ENCODE results near the gene COL16A1.

Gene COL16A1

DNA sequence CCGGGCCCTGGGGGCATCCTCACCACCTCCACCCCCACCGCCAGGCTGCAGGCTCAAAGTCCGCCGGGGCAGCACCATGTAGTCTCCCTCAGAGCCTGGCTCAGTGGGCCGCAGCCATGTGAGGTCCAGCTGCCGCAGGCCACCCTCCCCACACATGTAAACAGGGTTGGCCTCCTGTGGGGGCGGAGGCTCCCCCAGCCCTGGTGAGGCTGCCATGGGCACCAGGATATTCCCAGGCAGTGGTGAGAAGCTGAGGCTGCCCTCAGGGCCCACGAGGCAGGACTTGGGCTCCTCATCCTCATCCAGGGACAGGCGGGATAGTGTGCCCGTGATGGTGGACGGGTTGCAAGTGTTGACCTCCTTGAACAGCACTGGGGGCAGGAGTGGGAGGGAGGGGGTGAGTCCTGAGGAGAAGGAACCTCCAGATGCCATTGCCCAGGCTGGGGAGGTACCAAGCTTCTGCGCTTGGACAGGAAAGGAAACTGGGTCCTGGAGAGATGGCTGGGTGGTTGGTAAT lies 27.3 kb upstream of the COL16A1 start:
- Histone ChIP-seq H3K9me3 (ENCODE audit: control insufficient read depth, insufficient read depth, low read depth, low read length) (no peaks in the 10 kb centered on the region), H3K27me3 (ENCODE audit: control insufficient read depth, insufficient read depth, low read length) (no peaks in the 10 kb centered on the region), H3K36me3 (ENCODE audit: control insufficient read depth, insufficient read depth, low read length) (0 out of 2 replicates have a peak, but pooled peaks cover 4% of the 10 kb centered on the region), H3K4me3 (ENCODE audit: low read depth, low read length) (no peak overlapping the region), H3K4me1 (ENCODE audit: control insufficient read depth, insufficient read depth, low read length) (no peaks in the 10 kb centered on the region), H3K27ac (ENCODE audit: low read depth, low read length) (no peak overlapping the region), H3K9ac (ENCODE audit: low read length) (no peak overlapping the region)

DNA sequence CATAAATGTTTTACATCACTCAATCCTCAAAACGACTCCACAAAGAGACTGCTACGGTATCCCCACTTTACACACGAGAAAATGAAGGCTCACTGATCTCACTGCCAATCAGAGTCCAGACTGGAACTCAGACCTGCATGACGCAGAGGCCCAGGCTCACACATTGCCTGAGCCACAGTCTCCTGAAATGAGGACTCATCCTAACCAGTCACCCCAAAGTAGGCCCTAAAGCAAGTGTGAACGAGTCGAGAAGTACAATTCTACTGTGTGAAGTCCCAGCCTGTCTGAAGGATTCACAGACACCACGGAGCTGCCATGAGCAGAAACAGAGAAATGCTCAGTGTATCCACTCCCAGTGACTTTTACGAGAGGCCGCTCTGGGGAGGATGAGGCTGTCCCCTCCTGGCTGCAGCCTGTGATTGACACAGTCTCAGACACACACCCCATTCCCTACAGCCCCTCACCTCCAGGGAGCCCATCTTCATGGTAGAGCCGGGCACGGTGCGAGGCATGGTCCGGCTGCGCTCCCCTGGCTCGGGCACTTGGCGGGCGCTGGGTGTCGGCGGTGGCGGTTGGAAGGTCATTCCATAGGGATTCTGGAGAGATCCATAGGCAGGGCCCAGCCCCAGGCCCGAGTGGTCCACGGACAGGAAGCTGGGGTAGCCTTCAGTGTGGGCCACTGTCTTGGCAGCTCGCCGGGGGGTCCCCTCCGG lies 26.7 kb upstream of the COL16A1 start:
- H3K27ac ChIP-seq (ENCODE audit: low read depth, low read length): no peak overlapping the region
- 0 out of 2 replicates have a peak, but pooled peaks cover under 1% of the 10 kb centered on the region for H3K4me1 ChIP-seq (ENCODE audit: control insufficient read depth, insufficient read depth, low read length)
- H3K9me3 ChIP-seq (ENCODE audit: control insufficient read depth, insufficient read depth, low read depth, low read length): no peaks in the 10 kb centered on the region
- H3K4me3 ChIP-seq (ENCODE audit: low read depth, low read length): no peak overlapping the region
- no peaks in the 10 kb centered on the region for H3K27me3 ChIP-seq (ENCODE audit: control insufficient read depth, insufficient read depth, low read length)
- H3K36me3 ChIP-seq (ENCODE audit: control insufficient read depth, insufficient read depth, low read length): 0 out of 2 replicates have a peak, but pooled peaks cover 4% of the 10 kb centered on the region
- H3K9ac ChIP-seq (ENCODE audit: low read length): no peak overlapping the region

DNA sequence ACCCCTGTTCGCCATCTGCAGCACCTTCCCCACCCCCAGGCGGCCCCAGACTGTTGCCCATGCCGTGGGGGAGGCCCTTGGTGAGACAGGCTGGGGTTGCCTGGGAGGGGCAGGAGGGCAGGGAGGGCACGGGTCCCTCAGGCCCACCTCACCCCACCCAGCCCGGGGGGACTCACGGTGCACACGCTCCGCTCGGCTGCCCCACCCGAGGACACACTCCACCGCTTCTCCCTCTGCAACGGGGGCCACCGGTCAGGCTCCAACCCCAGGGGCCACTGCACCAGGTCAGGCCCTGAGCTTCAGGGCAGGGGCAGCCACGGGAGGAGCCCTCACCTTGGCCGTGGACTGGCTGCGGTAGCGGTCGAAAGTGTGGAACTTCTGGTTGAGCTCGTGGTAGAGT lies 24.0 kb upstream of the COL16A1 start:
- H3K4me1 ChIP-seq (ENCODE audit: control insufficient read depth, insufficient read depth, low read length): peaks cover 7% of the 10 kb centered on the region; the same call in 1 of the 2 replicates
- H3K9me3 ChIP-seq (ENCODE audit: control insufficient read depth, insufficient read depth, low read depth, low read length): no peaks in the 10 kb centered on the region
- H3K36me3 ChIP-seq (ENCODE audit: control insufficient read depth, insufficient read depth, low read length): 0 out of 2 replicates have a peak, but pooled peaks cover 4% of the 10 kb centered on the region
- no peak overlapping the region for H3K4me3 ChIP-seq (ENCODE audit: low read depth, low read length)
- H3K27ac ChIP-seq (ENCODE audit: low read depth, low read length): no peak overlapping the region
- no peaks in the 10 kb centered on the region for H3K27me3 ChIP-seq (ENCODE audit: control insufficient read depth, insufficient read depth, low read length)
- H3K9ac ChIP-seq (ENCODE audit: low read length): no peak overlapping the region

DNA sequence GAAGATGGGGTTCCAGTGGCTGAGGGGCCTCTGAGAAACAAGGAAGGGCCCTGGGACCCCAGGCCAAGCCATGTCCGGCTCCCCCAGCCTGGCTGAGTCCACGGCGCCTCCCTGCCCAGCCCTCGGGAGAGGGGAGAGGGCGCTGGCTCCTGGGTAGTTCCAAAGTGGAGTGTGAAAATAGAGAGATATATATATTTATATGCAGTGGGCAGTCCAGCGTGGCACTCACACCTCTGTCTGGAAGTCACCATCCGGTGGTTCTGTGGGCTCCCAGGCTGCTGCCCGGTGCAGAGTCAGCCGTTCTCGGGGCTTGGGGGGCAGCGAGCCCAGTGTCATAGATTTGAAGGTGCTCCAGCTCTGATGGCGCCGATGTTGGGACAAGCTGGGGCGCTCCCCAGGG lies 23.4 kb upstream of the COL16A1 start:
- no peak overlapping the region for H3K9ac ChIP-seq (ENCODE audit: low read length)
- H3K4me1 ChIP-seq (ENCODE audit: control insufficient read depth, insufficient read depth, low read length): peaks cover 7% of the 10 kb centered on the region; the same call in 1 of the 2 replicates
- H3K27ac ChIP-seq (ENCODE audit: low read depth, low read length): no peak overlapping the region
- no peaks in the 10 kb centered on the region for H3K9me3 ChIP-seq (ENCODE audit: control insufficient read depth, insufficient read depth, low read depth, low read length)
- H3K27me3 ChIP-seq (ENCODE audit: control insufficient read depth, insufficient read depth, low read length): no peaks in the 10 kb centered on the region
- H3K36me3 ChIP-seq (ENCODE audit: control insufficient read depth, insufficient read depth, low read length): 0 out of 2 replicates have a peak, but pooled peaks cover 4% of the 10 kb centered on the region
- H3K4me3 ChIP-seq (ENCODE audit: low read depth, low read length): no peak overlapping the region

DNA sequence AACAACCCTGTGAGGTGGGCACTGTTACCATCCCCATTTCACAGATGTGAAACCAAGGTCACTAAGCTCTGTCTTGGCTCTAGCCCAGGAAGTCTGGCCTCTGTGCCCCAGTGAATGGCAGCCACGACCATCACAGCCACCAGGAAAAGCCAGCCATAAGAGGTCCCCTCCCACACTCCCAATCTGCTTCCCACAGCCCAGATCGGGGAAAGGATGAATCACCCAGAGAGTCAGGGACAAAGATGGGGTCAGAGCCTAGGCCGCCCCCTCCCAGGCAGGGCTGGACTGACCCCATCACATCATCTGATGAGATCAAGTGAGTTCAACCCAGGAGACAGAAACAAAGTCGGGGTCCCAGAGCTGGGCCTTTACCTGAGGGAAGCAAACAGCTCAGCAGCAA lies 22.9 kb upstream of the COL16A1 start:
- Histone ChIP-seq H3K4me3 (ENCODE audit: low read depth, low read length) (no peak overlapping the region), H3K4me1 (ENCODE audit: control insufficient read depth, insufficient read depth, low read length) (peaks cover 7% of the 10 kb centered on the region; the same call in 1 of the 2 replicates), H3K27me3 (ENCODE audit: control insufficient read depth, insufficient read depth, low read length) (no peaks in the 10 kb centered on the region), H3K27ac (ENCODE audit: low read depth, low read length) (no peak overlapping the region), H3K9me3 (ENCODE audit: control insufficient read depth, insufficient read depth, low read depth, low read length) (no peaks in the 10 kb centered on the region), H3K9ac (ENCODE audit: low read length) (no peak overlapping the region), H3K36me3 (ENCODE audit: control insufficient read depth, insufficient read depth, low read length) (0 out of 2 replicates have a peak, but pooled peaks cover 4% of the 10 kb centered on the region)

DNA sequence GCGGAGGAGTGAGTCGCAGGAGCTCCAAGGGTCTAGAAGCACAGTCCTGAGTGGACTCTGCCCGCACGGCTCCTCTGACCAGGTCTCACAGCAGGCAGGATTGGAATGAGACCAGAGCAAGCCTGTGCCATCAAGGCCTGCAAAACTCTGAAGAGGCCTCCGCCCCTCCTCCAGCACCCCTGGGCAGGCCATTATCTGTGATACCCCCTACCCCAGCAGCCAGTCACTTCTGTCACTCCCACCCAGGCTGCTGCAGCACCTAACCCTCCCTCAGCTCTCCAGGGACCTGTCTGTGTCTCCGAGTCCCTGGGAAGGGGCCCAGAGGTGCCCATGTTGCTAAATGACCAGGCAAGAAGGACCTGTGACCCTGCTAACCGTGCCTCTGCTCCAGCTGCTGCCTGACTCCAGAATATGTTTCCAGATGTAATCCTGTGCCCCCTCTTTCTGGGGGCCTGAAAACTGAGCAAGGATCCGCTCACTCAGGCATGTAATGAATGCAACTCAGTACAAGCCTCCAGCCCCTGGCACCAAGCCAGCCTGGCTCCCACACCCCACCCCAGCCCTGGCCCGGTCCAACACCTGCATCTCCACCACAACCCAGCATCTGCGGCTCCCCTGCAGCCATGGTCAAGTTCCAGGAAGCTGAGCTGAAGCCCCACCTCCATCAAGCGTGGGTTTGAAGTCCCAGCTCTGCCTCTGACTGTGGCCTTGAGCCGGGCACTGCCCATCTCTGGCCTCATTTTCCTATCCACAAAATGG lies 22.1 kb upstream of the COL16A1 start:
- Histone ChIP-seq H3K27ac (ENCODE audit: low read depth, low read length) (no peak overlapping the region), H3K27me3 (ENCODE audit: control insufficient read depth, insufficient read depth, low read length) (no peaks in the 10 kb centered on the region), H3K4me1 (ENCODE audit: control insufficient read depth, insufficient read depth, low read length) (peaks cover 7% of the 10 kb centered on the region; the same call in 1 of the 2 replicates), H3K9ac (ENCODE audit: low read length) (no peak overlapping the region), H3K36me3 (ENCODE audit: control insufficient read depth, insufficient read depth, low read length) (0 out of 2 replicates have a peak, but pooled peaks cover 4% of the 10 kb centered on the region), H3K9me3 (ENCODE audit: control insufficient read depth, insufficient read depth, low read depth, low read length) (no peaks in the 10 kb centered on the region), H3K4me3 (ENCODE audit: low read depth, low read length) (no peak overlapping the region)

DNA sequence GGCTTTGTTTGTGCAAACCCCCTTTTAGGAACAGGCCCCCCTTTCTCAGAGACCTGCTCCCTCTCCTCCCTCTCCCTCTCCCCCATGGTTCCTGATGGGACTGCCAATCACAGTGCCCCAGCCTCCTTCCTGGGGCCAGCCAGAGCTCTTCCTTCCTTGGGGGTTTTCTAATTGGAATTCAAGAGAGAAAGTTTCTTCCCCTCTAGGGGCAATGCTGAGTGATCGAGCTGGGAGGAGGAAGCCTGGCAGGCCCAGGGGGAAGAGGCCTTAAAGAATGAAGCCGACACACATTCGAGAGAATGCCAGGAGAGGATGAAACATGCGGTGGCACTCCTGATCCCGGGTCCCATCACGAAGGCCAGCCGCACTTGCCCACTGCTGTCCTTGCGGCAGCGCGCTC lies 21.3 kb upstream of the COL16A1 start:
- H3K36me3 ChIP-seq (ENCODE audit: control insufficient read depth, insufficient read depth, low read length): no peaks in the 10 kb centered on the region
- H3K4me1 ChIP-seq (ENCODE audit: control insufficient read depth, insufficient read depth, low read length): peaks cover 7% of the 10 kb centered on the region; the same call in 1 of the 2 replicates
- no peak overlapping the region for H3K9ac ChIP-seq (ENCODE audit: low read length)
- no peak overlapping the region for H3K4me3 ChIP-seq (ENCODE audit: low read depth, low read length)
- no peaks in the 10 kb centered on the region for H3K27me3 ChIP-seq (ENCODE audit: control insufficient read depth, insufficient read depth, low read length)
- no peaks in the 10 kb centered on the region for H3K9me3 ChIP-seq (ENCODE audit: control insufficient read depth, insufficient read depth, low read depth, low read length)
- no peak overlapping the region for H3K27ac ChIP-seq (ENCODE audit: low read depth, low read length)

DNA sequence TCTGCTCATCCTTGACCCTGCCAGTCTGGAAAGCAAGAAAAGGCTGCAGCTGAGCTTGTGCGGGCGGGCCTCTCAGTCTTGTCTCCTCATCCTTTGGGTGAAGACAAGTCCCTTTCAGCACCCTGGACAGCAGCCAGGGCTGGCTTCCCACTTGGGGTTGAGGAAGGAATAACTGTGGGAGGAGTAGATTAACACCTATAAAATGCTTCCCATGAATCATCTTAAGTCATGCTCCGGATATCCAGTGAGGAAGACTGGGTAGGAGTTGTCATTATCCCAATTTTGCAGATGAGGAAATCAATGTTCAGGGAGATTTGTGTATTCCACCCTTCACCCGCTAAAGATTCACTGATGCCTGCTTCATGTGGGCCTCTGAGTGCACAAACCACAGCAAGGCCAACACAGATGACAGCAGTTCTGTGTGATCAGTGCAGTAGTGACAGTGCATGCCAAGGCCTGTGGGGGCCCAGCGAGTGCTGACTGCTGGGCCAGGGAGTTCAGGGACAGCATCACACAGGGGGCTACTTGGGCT lies 20.1 kb upstream of the COL16A1 start:
- H3K27me3 ChIP-seq (ENCODE audit: control insufficient read depth, insufficient read depth, low read length): no peaks in the 10 kb centered on the region
- no peak overlapping the region for H3K27ac ChIP-seq (ENCODE audit: low read depth, low read length)
- no peak overlapping the region for H3K4me3 ChIP-seq (ENCODE audit: low read depth, low read length)
- H3K36me3 ChIP-seq (ENCODE audit: control insufficient read depth, insufficient read depth, low read length): no peaks in the 10 kb centered on the region
- H3K4me1 ChIP-seq (ENCODE audit: control insufficient read depth, insufficient read depth, low read length): peaks cover 7% of the 10 kb centered on the region; the same call in 1 of the 2 replicates
- no peak overlapping the region for H3K9ac ChIP-seq (ENCODE audit: low read length)
- no peaks in the 10 kb centered on the region for H3K9me3 ChIP-seq (ENCODE audit: control insufficient read depth, insufficient read depth, low read depth, low read length)

DNA sequence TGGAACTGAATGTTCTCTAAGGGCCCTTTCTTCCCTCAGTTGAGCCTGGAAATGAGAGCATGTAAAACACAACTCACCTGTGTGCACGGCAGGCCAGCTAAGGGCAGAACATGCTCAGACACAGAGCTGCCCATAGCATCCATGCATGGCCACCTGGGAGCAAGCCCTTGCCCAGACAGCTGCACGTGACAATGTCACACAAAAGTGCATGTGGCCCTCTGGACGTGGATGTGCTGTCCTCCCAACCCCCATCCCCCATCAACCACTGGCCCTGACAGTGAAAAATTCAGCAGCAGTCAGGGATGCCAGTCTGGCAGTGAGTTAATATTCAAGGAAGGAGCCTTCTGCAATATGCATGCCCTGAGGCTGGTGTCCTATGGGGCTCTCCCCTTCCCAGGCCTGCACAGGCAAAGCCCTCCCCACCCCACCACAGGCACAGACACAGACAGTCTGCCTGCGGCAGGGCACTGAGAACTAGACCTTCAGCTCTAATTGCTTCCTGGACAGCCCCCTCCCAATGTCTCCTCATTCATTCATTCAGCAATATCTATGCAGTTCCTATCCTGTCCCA lies 14.6 kb upstream of the COL16A1 start:
- Histone ChIP-seq H3K9ac (ENCODE audit: low read length) (no peak overlapping the region), H3K27me3 (ENCODE audit: control insufficient read depth, insufficient read depth, low read length) (peaks cover 8% of the 10 kb centered on the region; the same call in 1 of the 2 replicates), H3K4me3 (ENCODE audit: low read depth, low read length) (no peak overlapping the region), H3K36me3 (ENCODE audit: control insufficient read depth, insufficient read depth, low read length) (no peaks in the 10 kb centered on the region), H3K4me1 (ENCODE audit: control insufficient read depth, insufficient read depth, low read length) (peaks cover 19% of the 10 kb centered on the region), H3K9me3 (ENCODE audit: control insufficient read depth, insufficient read depth, low read depth, low read length) (no peaks in the 10 kb centered on the region), H3K27ac (ENCODE audit: low read depth, low read length) (no peak overlapping the region)

DNA sequence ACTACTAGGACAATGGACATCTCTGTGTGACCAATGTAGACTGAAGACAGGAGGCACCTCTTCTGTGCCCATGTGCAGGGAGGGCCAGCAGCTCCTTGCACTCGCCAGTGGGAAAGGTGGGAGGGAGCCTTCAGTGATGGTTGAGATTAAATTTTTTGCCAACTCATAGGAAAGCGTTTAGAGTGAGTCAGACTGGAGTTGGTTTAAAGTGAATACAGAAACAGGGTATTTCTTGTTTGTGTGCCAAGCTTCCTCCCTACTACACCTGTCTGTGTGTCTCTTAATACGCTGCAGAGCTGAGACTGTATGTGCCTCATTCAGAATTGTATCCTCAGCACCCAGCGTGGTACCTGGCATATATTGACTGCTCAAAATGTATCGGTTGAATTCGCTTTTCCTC lies 13.5 kb upstream of the COL16A1 start:
- Histone ChIP-seq H3K4me1 (ENCODE audit: control insufficient read depth, insufficient read depth, low read length) (peaks cover 30% of the 10 kb centered on the region), H3K4me3 (ENCODE audit: low read depth, low read length) (no peak overlapping the region), H3K9me3 (ENCODE audit: control insufficient read depth, insufficient read depth, low read depth, low read length) (no peaks in the 10 kb centered on the region), H3K9ac (ENCODE audit: low read length) (no peak overlapping the region), H3K27ac (ENCODE audit: low read depth, low read length) (no peak overlapping the region), H3K27me3 (ENCODE audit: control insufficient read depth, insufficient read depth, low read length) (peaks cover 8% of the 10 kb centered on the region; the same call in 1 of the 2 replicates), H3K36me3 (ENCODE audit: control insufficient read depth, insufficient read depth, low read length) (no peaks in the 10 kb centered on the region)
